ENCODE measurements around the gene GRM3. TPM values are rescaled to one million over a fixed set of nuclear protein-coding genes. Genes with fewer than 3 reads are reported as not detected.

GRM3 gene
- polyA plus RNA-seq, 1 of the 3 experiments (the other 2 are of a cell fraction), result not detected

DNA sequence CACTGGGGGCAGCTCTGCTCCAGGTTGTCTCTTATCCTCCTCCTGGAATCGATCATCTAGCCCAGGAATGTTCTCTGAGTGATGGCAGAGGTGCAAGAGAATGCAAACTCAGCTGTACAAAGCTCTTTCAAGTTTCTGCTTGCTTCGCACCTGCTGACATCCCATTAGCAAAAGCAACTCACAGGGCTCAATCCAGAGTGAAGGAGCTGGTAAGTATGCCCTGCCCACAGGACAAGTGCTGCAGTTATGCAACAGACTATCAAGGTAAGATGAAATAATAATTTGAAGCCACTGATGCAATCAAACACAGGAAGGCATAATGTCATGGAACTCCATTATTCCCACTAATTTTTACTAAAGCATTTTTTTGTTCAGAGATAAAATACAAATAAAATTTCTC lies 122.2 kb downstream of the GRM3 start:
- CTCF ChIA-PET, result interaction anchor here (0.6 to 1.8 kb wide), 4 partner anchors 17 to 55 kb away, joined by 3 to 5 read pairs (median 3); no protein-coding TSS in a partner anchor

DNA sequence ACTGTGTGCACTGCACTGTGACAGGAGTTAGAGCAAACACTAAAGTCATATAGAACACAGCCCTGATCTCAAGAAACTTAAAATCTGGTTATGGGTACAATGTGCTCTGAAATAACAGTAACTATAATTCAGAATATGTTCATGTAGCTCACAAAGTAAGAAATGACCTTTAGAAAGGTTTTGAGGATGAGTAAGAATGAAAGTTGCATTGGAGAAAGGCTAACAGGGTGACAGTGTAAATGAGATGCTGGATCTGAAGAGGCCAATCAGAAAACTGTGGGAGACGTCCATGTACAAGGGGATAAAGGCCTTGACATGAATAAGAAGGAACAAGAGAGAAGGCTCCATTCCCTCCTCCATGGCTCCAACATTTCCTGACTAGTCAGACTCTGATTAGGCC lies 124.7 kb downstream of the GRM3 start:
- H3K4me2 ChIP-seq, result no peak overlapping the region
- no peaks in the 10 kb centered on the region for H3K27me3 ChIP-seq (ENCODE audit: insufficient read depth)
- no peaks in the 10 kb centered on the region for H3K4me1 ChIP-seq (ENCODE audit: control insufficient read depth in 1 of 2, insufficient read depth in 2 of 2, low read depth in 1 of 2, low read length in 1 of 2)
- no peak overlapping the region for H3K27ac ChIP-seq (ENCODE audit: low read depth in 2 of 2, low read length in 1 of 2)
- no peak overlapping the region for H3K9ac ChIP-seq
- no peaks in the 10 kb centered on the region for H3K79me2 ChIP-seq (ENCODE audit: insufficient read depth)
- WGBS (ENCODE audit: low lambda C conversion rate), result 0% methylated on average over 1 of the region's 1 CpG
- H3K36me3 ChIP-seq (replicated peaks in 1 of 2; ENCODE audit: control insufficient read depth in 1 of 2, insufficient read depth in 2 of 2, low read length in 1 of 2), result no peaks in the 10 kb centered on the region
- no peaks in the 10 kb centered on the region for H3F3A ChIP-seq (replicated peaks; ENCODE audit: insufficient read depth)
- H3K4me3 ChIP-seq (ENCODE audit: low read depth in 2 of 2, low read length in 1 of 2), result no peak overlapping the region
- H4K20me1 ChIP-seq (ENCODE audit: insufficient read depth), result 0 out of 2 replicates have a peak, but pooled peaks cover 3% of the 10 kb centered on the region
- DNase-seq, result no peak
- no peak overlapping the region for H2AFZ ChIP-seq (ENCODE audit: low read depth)
- POLR2A ChIA-PET, result no interaction called here
- no peaks in the 10 kb centered on the region for H3K9me2 ChIP-seq
- no peaks in the 10 kb centered on the region for H3K9me3 ChIP-seq
- CTCF ChIA-PET, result interaction anchor here (1.2 kb wide), 1 partner anchor 9 kb away, joined by 4 read pairs; no protein-coding TSS in a partner anchor
- TF ChIP-seq NRF1 (IDR thresholded peaks at IDR 0.05; ENCODE audit: low read depth, low read length), result no peak
- TF ChIP-seq EP300 (IDR thresholded peaks at IDR 0.05; ENCODE audit: borderline replicate concordance in 1 of 2, low read depth in 1 of 2, low read length in 1 of 2), result no peak
- TF ChIP-seq RXRA (IDR thresholded peaks at IDR 0.05; ENCODE audit: borderline replicate concordance, low read depth), result no peak
- TF ChIP-seq TCF12 (IDR thresholded peaks at IDR 0.05), result no peak
- TF ChIP-seq TAF1 (IDR thresholded peaks at IDR 0.05; ENCODE audit: borderline replicate concordance, low read depth, low read length), result no peak
- no peak for TF ChIP-seq SMC3 (IDR thresholded peaks at IDR 0.05; ENCODE audit: low read depth, low read length)
- TF ChIP-seq, protein P1, sequence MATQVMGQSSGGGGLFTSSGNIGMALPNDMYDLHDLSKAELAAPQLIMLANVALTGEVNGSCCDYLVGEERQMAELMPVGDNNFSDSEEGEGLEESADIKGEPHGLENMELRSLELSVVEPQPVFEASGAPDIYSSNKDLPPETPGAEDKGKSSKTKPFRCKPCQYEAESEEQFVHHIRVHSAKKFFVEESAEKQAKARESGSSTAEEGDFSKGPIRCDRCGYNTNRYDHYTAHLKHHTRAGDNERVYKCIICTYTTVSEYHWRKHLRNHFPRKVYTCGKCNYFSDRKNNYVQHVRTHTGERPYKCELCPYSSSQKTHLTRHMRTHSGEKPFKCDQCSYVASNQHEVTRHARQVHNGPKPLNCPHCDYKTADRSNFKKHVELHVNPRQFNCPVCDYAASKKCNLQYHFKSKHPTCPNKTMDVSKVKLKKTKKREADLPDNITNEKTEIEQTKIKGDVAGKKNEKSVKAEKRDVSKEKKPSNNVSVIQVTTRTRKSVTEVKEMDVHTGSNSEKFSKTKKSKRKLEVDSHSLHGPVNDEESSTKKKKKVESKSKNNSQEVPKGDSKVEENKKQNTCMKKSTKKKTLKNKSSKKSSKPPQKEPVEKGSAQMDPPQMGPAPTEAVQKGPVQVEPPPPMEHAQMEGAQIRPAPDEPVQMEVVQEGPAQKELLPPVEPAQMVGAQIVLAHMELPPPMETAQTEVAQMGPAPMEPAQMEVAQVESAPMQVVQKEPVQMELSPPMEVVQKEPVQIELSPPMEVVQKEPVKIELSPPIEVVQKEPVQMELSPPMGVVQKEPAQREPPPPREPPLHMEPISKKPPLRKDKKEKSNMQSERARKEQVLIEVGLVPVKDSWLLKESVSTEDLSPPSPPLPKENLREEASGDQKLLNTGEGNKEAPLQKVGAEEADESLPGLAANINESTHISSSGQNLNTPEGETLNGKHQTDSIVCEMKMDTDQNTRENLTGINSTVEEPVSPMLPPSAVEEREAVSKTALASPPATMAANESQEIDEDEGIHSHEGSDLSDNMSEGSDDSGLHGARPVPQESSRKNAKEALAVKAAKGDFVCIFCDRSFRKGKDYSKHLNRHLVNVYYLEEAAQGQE (IDR thresholded peaks at IDR 0.05; ENCODE audit: low read depth, low read length), result no peak
- no peak for TF ChIP-seq MEF2A (IDR thresholded peaks at IDR 0.05; ENCODE audit: borderline replicate concordance, low read depth)
- TF ChIP-seq FOSL2 (IDR thresholded peaks at IDR 0.05; ENCODE audit: borderline replicate concordance, low read depth), result no peak
- TF ChIP-seq YY1 (IDR thresholded peaks at IDR 0.05; ENCODE audit: low read depth), result no peak
- TF ChIP-seq MXI1 (IDR thresholded peaks at IDR 0.05; ENCODE audit: low read depth, low read length), result no peak
- TF ChIP-seq RCOR1 (IDR thresholded peaks at IDR 0.05; ENCODE audit: low read length), result no peak
- TF ChIP-seq ELF1 (IDR thresholded peaks at IDR 0.05), result no peak

More for the DNA sequence above, 122.2 kb downstream of the GRM3 start:
- POLR2A ChIA-PET, result no interaction called here
- Histone ChIP-seq H3K79me2 (ENCODE audit: insufficient read depth) (no peaks in the 10 kb centered on the region), H3K27me3 (ENCODE audit: insufficient read depth) (no peaks in the 10 kb centered on the region), H3K27ac (ENCODE audit: low read depth in 2 of 2, low read length in 1 of 2) (no peak overlapping the region), H2AFZ (ENCODE audit: low read depth) (no peak overlapping the region), H3K9ac (no peak overlapping the region), H3K36me3 (replicated peaks in 1 of 2; ENCODE audit: control insufficient read depth in 1 of 2, insufficient read depth in 2 of 2, low read length in 1 of 2) (no peaks in the 10 kb centered on the region), H3K9me3 (no peaks in the 10 kb centered on the region), H4K20me1 (ENCODE audit: insufficient read depth) (0 out of 2 replicates have a peak, but pooled peaks cover 3% of the 10 kb centered on the region), H3F3A (replicated peaks; ENCODE audit: insufficient read depth) (no peaks in the 10 kb centered on the region), H3K4me1 (ENCODE audit: control insufficient read depth in 1 of 2, insufficient read depth in 2 of 2, low read depth in 1 of 2, low read length in 1 of 2) (no peaks in the 10 kb centered on the region), H3K9me2 (no peaks in the 10 kb centered on the region), H3K4me3 (ENCODE audit: low read depth in 2 of 2, low read length in 1 of 2) (no peak overlapping the region), H3K4me2 (no peak overlapping the region)
- TF ChIP-seq MXI1 (IDR thresholded peaks at IDR 0.05; ENCODE audit: low read depth, low read length), result no peak
- no peak for TF ChIP-seq RFX5 (IDR thresholded peaks at IDR 0.05; ENCODE audit: low read length)
- no peak for TF ChIP-seq FOXJ3 (CRISPR knock-in tag; IDR thresholded peaks at IDR 0.05)
- TF ChIP-seq TAF1 (IDR thresholded peaks at IDR 0.05; ENCODE audit: borderline replicate concordance, low read depth, low read length), result no peak
- TF ChIP-seq, protein P1 (IDR thresholded peaks at IDR 0.05; ENCODE audit: low read depth, low read length), result no peak
- TF ChIP-seq TCF12 (IDR thresholded peaks at IDR 0.05), result no peak
- TF ChIP-seq RAD21 (IDR thresholded peaks at IDR 0.05; ENCODE audit: low read length), result no peak
- TF ChIP-seq, protein P2, sequence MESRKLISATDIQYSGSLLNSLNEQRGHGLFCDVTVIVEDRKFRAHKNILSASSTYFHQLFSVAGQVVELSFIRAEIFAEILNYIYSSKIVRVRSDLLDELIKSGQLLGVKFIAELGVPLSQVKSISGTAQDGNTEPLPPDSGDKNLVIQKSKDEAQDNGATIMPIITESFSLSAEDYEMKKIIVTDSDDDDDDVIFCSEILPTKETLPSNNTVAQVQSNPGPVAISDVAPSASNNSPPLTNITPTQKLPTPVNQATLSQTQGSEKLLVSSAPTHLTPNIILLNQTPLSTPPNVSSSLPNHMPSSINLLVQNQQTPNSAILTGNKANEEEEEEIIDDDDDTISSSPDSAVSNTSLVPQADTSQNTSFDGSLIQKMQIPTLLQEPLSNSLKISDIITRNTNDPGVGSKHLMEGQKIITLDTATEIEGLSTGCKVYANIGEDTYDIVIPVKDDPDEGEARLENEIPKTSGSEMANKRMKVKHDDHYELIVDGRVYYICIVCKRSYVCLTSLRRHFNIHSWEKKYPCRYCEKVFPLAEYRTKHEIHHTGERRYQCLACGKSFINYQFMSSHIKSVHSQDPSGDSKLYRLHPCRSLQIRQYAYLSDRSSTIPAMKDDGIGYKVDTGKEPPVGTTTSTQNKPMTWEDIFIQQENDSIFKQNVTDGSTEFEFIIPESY (IDR thresholded peaks at IDR 0.05; ENCODE audit: borderline replicate concordance, low read depth), result no peak
- 25% methylated on average over 2 of the region's 2 CpGs for WGBS (ENCODE audit: low lambda C conversion rate)
- no peak for DNase-seq

Measured in SK-N-SH (cell line).